Activated CD4-positive, alpha-beta T cell treated with anti-CD3 and anti-CD28 coated beads, Interleukin-2, Interleukin-4, amounts not matched to agents 100 ng/mL and 50 ng/mL, durations not matched to agents 16 hours and 8 hours (primary cell): ENCODE measurements around the gene NINL.
A peak's percentile ranks its signal among the peaks of the same experiment; 100 is the strongest.
"Not testable (repeated sequence)": the region's sequence is repeated elsewhere in the genome, so short reads cannot be mapped to it uniquely, and the experiment has no call there.

ENCODE experiments used
- DNase-seq: peaks from one replicate; pipeline ENCODE4 v3.0.0-alpha.2; 2020; ENCODE audit warnings: low spot score

The NINL gene

GRCh38 chr20:25584905-25585704, at the start of gene NINL:
Gene NINL, minus strand, starts transcription at chr20:25585531. Its CDS starts 58,944 bp downstream, at chr20:25526587.
- DNase-seq: peak; percentile 39

- DNase-seq: no peak
These were observed 47.8 kb upstream of the NINL start for GRCh38 chr20:25632940-25633790.

GRCh38 chr20:25630615-25631014, 45.3 kb upstream of the NINL start:
- DNase-seq: not testable (repeated sequence)

- DNase-seq: peak; percentile 11
These were observed 44.6 kb upstream of the NINL start for GRCh38 chr20:25629816-25630499.

- DNase-seq: no peak
These were observed 41.4 kb upstream of the NINL start for GRCh38 chr20:25626779-25627178.

GRCh38 chr20:25624500-25624939, 39.2 kb upstream of the NINL start:
- DNase-seq: no peak

GRCh38 chr20:25623736-25624499, 38.6 kb upstream of the NINL start, which contains the start of gene NANP:
Gene NANP, minus strand, starts transcription at chr20:25624014. Its CDS starts 66 bp downstream, at chr20:25623948.
- DNase-seq: peak; percentile 94

- DNase-seq: no peak
These were observed 37.9 kb upstream of the NINL start for GRCh38 chr20:25623225-25623735.

- no peak for DNase-seq
These were observed 37.3 kb upstream of the NINL start for GRCh38 chr20:25622450-25623224.

- DNase-seq: no peak
These were observed 36.7 kb upstream of the NINL start for GRCh38 chr20:25622049-25622448.

GRCh38 chr20:25619514-25619913, 34.2 kb upstream of the NINL start:
- no peak for DNase-seq

- DNase-seq: no peak
These were observed 23.4 kb upstream of the NINL start for GRCh38 chr20:25608774-25609173.

GRCh38 chr20:25606094-25606695, 20.9 kb upstream of the NINL start:
- no peak for DNase-seq

- DNase-seq: no peak
These were observed 19.8 kb upstream of the NINL start for GRCh38 chr20:25605148-25605547.

- DNase-seq: no peak
These were observed 19.3 kb upstream of the NINL start for GRCh38 chr20:25604611-25605010.

GRCh38 chr20:25602914-25603309, 17.6 kb upstream of the NINL start:
- DNase-seq: peak; percentile 55

- DNase-seq: not testable (repeated sequence)
These were observed 17.0 kb upstream of the NINL start for GRCh38 chr20:25602191-25602913.

- DNase-seq: no peak
These were observed 16.3 kb upstream of the NINL start for GRCh38 chr20:25601659-25602058.

GRCh38 chr20:25600632-25601031, 15.3 kb upstream of the NINL start:
- no peak for DNase-seq
